ENCODE results near the gene MYO9B.

Gene MYO9B

DNA sequence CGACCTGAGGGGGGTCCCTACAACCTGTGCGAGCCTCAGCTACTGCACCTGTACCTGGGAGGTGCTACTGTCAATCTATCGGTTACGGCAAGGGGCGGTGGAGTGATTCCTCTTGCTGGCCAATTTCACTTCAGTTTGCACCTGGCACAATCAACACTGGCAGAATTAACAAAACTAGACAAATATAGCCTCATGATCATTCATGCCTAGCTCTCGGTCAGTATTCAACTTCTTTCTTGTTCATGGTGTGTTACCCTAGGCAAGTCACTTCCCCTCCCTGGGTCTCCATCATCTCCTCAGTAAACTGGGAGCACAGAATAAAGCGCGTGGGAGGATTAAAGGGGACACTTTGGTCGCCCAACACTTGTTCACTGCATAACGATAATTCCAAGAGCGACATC is 943 bp upstream of the MYO9B start:
- Histone ChIP-seq H3K36me3 (ENCODE audit: control insufficient read depth, low read length) (peaks cover 77% of the 10 kb centered on the region), H3K27me3 (ENCODE audit: control insufficient read depth, low read length) (no peaks in the 10 kb centered on the region), H3K4me3 (ENCODE audit: low read length) (peak overlapping the region; percentile 97), H3K4me2 (ENCODE audit: low read length) (peak overlapping the region; percentile 99), H3K79me2 (ENCODE audit: control insufficient read depth, low read length) (peaks cover 96% of the 10 kb centered on the region), H3K27ac (ENCODE audit: low read depth, low read length) (peak overlapping the region; percentile 86), H3K9me3 (ENCODE audit: control insufficient read depth, insufficient read depth, low read length) (no peaks in the 10 kb centered on the region), H3K9me2 (replicated peaks; ENCODE audit: control insufficient read depth, low read length) (no peaks in the 10 kb centered on the region), H4K20me1 (ENCODE audit: control insufficient read depth, insufficient read depth, low read depth, low read length) (peaks cover 24% of the 10 kb centered on the region), H3K4me1 (ENCODE audit: control insufficient read depth, low read length) (peaks cover 77% of the 10 kb centered on the region), H3F3A (ENCODE audit: control insufficient read depth, insufficient read depth) (no peaks in the 10 kb centered on the region)
- TF ChIP-seq, protein P1, sequence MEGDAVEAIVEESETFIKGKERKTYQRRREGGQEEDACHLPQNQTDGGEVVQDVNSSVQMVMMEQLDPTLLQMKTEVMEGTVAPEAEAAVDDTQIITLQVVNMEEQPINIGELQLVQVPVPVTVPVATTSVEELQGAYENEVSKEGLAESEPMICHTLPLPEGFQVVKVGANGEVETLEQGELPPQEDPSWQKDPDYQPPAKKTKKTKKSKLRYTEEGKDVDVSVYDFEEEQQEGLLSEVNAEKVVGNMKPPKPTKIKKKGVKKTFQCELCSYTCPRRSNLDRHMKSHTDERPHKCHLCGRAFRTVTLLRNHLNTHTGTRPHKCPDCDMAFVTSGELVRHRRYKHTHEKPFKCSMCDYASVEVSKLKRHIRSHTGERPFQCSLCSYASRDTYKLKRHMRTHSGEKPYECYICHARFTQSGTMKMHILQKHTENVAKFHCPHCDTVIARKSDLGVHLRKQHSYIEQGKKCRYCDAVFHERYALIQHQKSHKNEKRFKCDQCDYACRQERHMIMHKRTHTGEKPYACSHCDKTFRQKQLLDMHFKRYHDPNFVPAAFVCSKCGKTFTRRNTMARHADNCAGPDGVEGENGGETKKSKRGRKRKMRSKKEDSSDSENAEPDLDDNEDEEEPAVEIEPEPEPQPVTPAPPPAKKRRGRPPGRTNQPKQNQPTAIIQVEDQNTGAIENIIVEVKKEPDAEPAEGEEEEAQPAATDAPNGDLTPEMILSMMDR (IDR thresholded peaks at IDR 0.05; ENCODE audit: low read depth, low read length, poor library complexity, severe bottlenecking): peak; percentile 8
- TF ChIP-seq EZH2phosphoT487 (IDR thresholded peaks at IDR 0.05; ENCODE audit: borderline replicate concordance, low read length): no peak

DNA sequence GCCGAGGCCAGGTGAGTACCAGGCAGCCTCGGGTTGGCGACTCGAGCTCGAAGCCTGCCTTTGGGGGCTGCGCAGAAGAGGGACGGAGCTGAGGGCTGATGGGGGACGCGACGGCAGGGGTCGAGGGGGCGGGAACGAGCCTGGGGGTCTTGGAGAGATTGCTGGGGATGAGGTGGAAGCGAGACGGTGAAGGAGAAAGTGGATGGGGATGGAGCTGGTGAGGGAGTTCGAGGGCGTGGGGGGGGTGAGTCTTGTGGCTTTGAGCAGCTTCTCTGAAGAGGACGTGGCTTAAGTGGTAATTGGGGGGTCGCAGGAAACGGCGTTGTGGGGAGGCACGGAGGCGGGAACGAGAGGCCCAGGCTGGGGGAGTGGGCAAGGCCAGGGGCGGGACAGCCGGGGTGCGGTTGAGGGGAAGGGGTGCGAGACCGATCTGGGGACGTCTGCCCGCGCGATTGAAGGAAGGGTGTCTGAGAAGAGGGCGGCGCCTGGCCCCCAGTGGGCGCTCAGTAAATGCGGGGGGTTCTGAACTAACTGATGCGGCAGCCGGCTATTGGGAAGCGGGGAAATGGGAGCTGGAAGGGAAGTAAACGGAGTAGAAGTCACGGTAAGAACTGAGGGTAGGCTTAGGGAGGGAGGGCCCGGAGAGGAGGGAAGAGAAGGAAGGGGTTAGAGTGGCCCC is 426 bp downstream of the MYO9B start:
- Histone ChIP-seq H3K4me2 (ENCODE audit: low read length) (peak overlapping the region; percentile 93), H3K9me3 (ENCODE audit: control insufficient read depth, insufficient read depth, low read length) (no peaks in the 10 kb centered on the region), H3K36me3 (ENCODE audit: control insufficient read depth, low read length) (peaks cover 68% of the 10 kb centered on the region), H3F3A (ENCODE audit: control insufficient read depth, insufficient read depth) (no peaks in the 10 kb centered on the region), H3K27ac (ENCODE audit: low read depth, low read length) (peak overlapping the region; percentile 66), H3K27me3 (ENCODE audit: control insufficient read depth, low read length) (no peaks in the 10 kb centered on the region), H3K79me2 (ENCODE audit: control insufficient read depth, low read length) (peaks cover 96% of the 10 kb centered on the region), H3K9me2 (replicated peaks; ENCODE audit: control insufficient read depth, low read length) (no peaks in the 10 kb centered on the region), H4K20me1 (ENCODE audit: control insufficient read depth, insufficient read depth, low read depth, low read length) (peaks cover 24% of the 10 kb centered on the region), H3K4me1 (ENCODE audit: control insufficient read depth, low read length) (peaks cover 76% of the 10 kb centered on the region), H3K4me3 (ENCODE audit: low read length) (peak overlapping the region; percentile 82)
- no peak for TF ChIP-seq EZH2phosphoT487 (IDR thresholded peaks at IDR 0.05; ENCODE audit: borderline replicate concordance, low read length)
- TF ChIP-seq, protein P1 (IDR thresholded peaks at IDR 0.05; ENCODE audit: low read depth, low read length, poor library complexity, severe bottlenecking): no peak

DNA sequence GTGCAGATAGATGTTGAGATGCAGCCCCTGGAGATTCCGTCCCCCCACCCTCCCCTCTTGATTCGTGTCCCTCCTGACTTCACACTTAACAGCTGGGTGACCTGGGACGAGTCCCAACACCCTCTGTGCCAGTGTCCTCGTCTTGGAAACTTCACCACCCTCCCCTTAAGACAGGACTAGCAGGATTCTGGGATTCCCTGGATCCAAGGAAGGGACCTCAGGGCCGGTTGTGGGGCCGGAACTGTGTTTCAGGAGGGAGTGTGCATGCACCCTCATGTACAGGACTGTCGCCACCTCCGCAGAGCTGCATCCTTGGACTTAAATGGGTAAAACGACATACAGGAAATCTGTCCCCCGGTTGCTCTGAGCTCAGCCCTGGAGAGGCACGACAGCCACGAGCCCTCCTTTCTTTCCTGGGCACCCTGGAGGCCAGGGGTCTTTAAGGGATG is 990 bp downstream of the MYO9B start:
- Histone ChIP-seq H3K79me2 (ENCODE audit: control insufficient read depth, low read length) (peaks cover 96% of the 10 kb centered on the region), H3K27ac (ENCODE audit: low read depth, low read length) (peak overlapping the region; percentile 66)

More for the DNA sequence above, 990 bp downstream of the MYO9B start:
- H3K9me2 ChIP-seq (replicated peaks; ENCODE audit: control insufficient read depth, low read length): no peaks in the 10 kb centered on the region
- peak overlapping the region; percentile 93 for H3K4me2 ChIP-seq (ENCODE audit: low read length)
- H3K36me3 ChIP-seq (ENCODE audit: control insufficient read depth, low read length): peaks cover 62% of the 10 kb centered on the region
- peak overlapping the region; percentile 82 for H3K4me3 ChIP-seq (ENCODE audit: low read length)
- H3F3A ChIP-seq (ENCODE audit: control insufficient read depth, insufficient read depth): 0 out of 2 replicates have a peak, but pooled peaks cover 2% of the 10 kb centered on the region
- TF ChIP-seq, protein P1 (IDR thresholded peaks at IDR 0.05; ENCODE audit: low read depth, low read length, poor library complexity, severe bottlenecking): no peak
- TF ChIP-seq EZH2phosphoT487 (IDR thresholded peaks at IDR 0.05; ENCODE audit: borderline replicate concordance, low read length): no peak
- peaks cover 24% of the 10 kb centered on the region for H4K20me1 ChIP-seq (ENCODE audit: control insufficient read depth, insufficient read depth, low read depth, low read length)
- no peaks in the 10 kb centered on the region for H3K9me3 ChIP-seq (ENCODE audit: control insufficient read depth, insufficient read depth, low read length)
- no peaks in the 10 kb centered on the region for H3K27me3 ChIP-seq (ENCODE audit: control insufficient read depth, low read length)
- H3K4me1 ChIP-seq (ENCODE audit: control insufficient read depth, low read length): peaks cover 76% of the 10 kb centered on the region
